GM12878 (cell line): Measurements from ENCODE around the gene TUBA4B. TPM values are rescaled to one million over a fixed set of nuclear protein-coding genes. Genes with fewer than 3 reads are reported as not detected.

Experiments used
- ATAC-seq: fragments of 200-7000 bp; cut with Tn5 transposase; 3 replicates; pipeline ENCODE4 v1.9.1; 2020; ENCODE audit warnings: mild to moderate bottlenecking, moderate library complexity
- BruUV-seq: library from RNA; stranded (reverse); fragments of 400-500 nt; replicated peaks from 2 replicates; lab custom pipeline; 2021; lab: Mats Ljungman, UMichigan
- CTCF ChIA-PET: fragments of 300-600 bp; sonication (Branson Sonifier 250); formaldehyde crosslinking; extraction: SDS; loops from one replicate; lab custom pipeline; 2021; ENCODE audit warnings: inconsistent platforms; lab: Yijun Ruan, JAX
- POLR2A ChIA-PET: fragments of 350-600 bp; formaldehyde crosslinking; extraction: SDS; loops from one replicate; lab custom pipeline; 2021; ENCODE audit warnings: inconsistent platforms; lab: Charles Lee
- RAD21 ChIA-PET: fragments of 300-600 bp; sonication (Branson Sonifier 250); formaldehyde crosslinking; loops from one replicate; lab custom pipeline; 2023; ENCODE audit warnings: antibody characterized with exemption; ENCODE audit not compliant: unreplicated experiment; lab: Charles Lee
- SMC1A ChIA-PET: fragments of 300-600 bp; sonication (Branson Sonifier 250); formaldehyde crosslinking; loops from one replicate; lab custom pipeline; 2023; ENCODE audit not compliant: unreplicated experiment, uncharacterized antibody; lab: Charles Lee
- DNase-seq: peaks from one replicate; pipeline ENCODE4 v3.0.0-alpha.2; 2011; ENCODE audit warnings: low read depth, low spot score
- FAIRE-seq: peaks from 3 replicates; lab custom pipeline; 2011; peaks lifted over from hg19 to GRCh38; lab: Jason Lieb, UNC
- H2AFZ ChIP-seq: 2 replicates; pipeline ENCODE4 v1.6.0; 2011; ENCODE audit warnings: low read depth, low read length, control low read depth; ENCODE audit not compliant: control insufficient read depth
- H3K27ac ChIP-seq: 2 replicates; pipeline ENCODE4 v1.5.1; 2011; ENCODE audit warnings: control low read depth; ENCODE audit not compliant: control insufficient read depth, insufficient read depth
- H3K27me3 ChIP-seq, 2 experiments: replicated peaks in 1 of 2; 2 replicates each; pipeline versions ENCODE4 v1.6.0 to v1.6.1; 2011; ENCODE audit warnings: low read length in 1 of 2; ENCODE audit not compliant: control insufficient read depth in 2 of 2, insufficient read depth in 2 of 2
- H3K36me3 ChIP-seq, 2 experiments: 2 replicates each; pipeline ENCODE4 v1.5.1; 2011; ENCODE audit warnings: low read length in 1 of 2; ENCODE audit not compliant: control insufficient read depth in 2 of 2, insufficient read depth in 2 of 2
- H3K4me1 ChIP-seq: 2 replicates; pipeline ENCODE4 v1.6.1; 2011; ENCODE audit warnings: mild to moderate bottlenecking, low read length, moderate library complexity, mixed read lengths; ENCODE audit not compliant: control insufficient read depth, insufficient read depth
- H3K4me2 ChIP-seq: 2 replicates; pipeline ENCODE4 v1.6.0; 2011; ENCODE audit warnings: control low read depth; ENCODE audit not compliant: control insufficient read depth, insufficient read depth
- H3K4me3 ChIP-seq: fragments of 200-600 bp; sonication (generic); 2 replicates; pipeline ENCODE4 v1.5.1; 2016
- H3K79me2 ChIP-seq: 2 replicates; pipeline ENCODE4 v1.6.0; 2011; ENCODE audit warnings: low read length; ENCODE audit not compliant: control insufficient read depth, insufficient read depth
- H3K9ac ChIP-seq: 2 replicates; pipeline ENCODE4 v1.8.0; 2011; ENCODE audit warnings: low read length, control low read depth, mixed read lengths; ENCODE audit not compliant: control insufficient read depth, insufficient read depth
- H3K9me3 ChIP-seq: replicated peaks from 3 replicates; pipeline ENCODE4 v1.5.1; 2011; ENCODE audit warnings: mild to moderate bottlenecking, low read length; ENCODE audit not compliant: control insufficient read depth, insufficient read depth
- H4K20me1 ChIP-seq: 2 replicates; pipeline ENCODE4 v1.6.0; 2011; ENCODE audit not compliant: control insufficient read depth, insufficient read depth
- BACH1 ChIP-seq: fragments of 450-650 bp; IDR thresholded peaks from 2 replicates; pipeline ENCODE4 v1.6.1; 2017; ENCODE audit warnings: mild to moderate bottlenecking, borderline replicate concordance
- EZH2 ChIP-seq: IDR thresholded peaks from 2 replicates; pipeline ENCODE4 v1.6.1; 2012; ENCODE audit warnings: low read depth, mild to moderate bottlenecking, control low read depth, inconsistent platforms, low read length, borderline replicate concordance; ENCODE audit not compliant: control insufficient read depth
- NR2C1 ChIP-seq: fragments of 450-650 bp; IDR thresholded peaks from 2 replicates; pipeline ENCODE4 v1.6.1; 2017; ENCODE audit warnings: antibody characterized with exemption, mild to moderate bottlenecking, moderate library complexity
- NR2F1 ChIP-seq: fragments of 450-650 bp; conservative IDR thresholded peaks from 2 replicates; pipeline ENCODE4 v1.6.1; 2017; ENCODE audit warnings: mild to moderate bottlenecking
- RAD21 ChIP-seq: IDR thresholded peaks from 2 replicates; pipeline ENCODE4 v1.6.1; 2011; ENCODE audit warnings: mild to moderate bottlenecking, low read depth, low read length, moderate library complexity; ENCODE audit not compliant: insufficient read depth
- RELB ChIP-seq: fragments of 450-650 bp; IDR thresholded peaks from 2 replicates; pipeline ENCODE4 v1.6.1; 2017; ENCODE audit warnings: low read depth, mild to moderate bottlenecking, moderate library complexity
- ZZZ3 ChIP-seq: IDR thresholded peaks from 2 replicates; pipeline ENCODE4 v1.6.1; 2011; ENCODE audit warnings: low read depth; ENCODE audit not compliant: control insufficient read depth, insufficient read length
- WGBS: methylation state at CpG from one replicate; pipeline ENCODE4 v1.1.6; 2016; ENCODE audit warnings: low lambda C conversion rate; ENCODE audit not compliant: insufficient replicate concordance, insufficient coverage; ENCODE audit errors: missing lambda C conversion rate; 5-methylcytosine and 5-hydroxymethylcytosine counted together
- in situ Hi-C: fragments of 300-500 bp; cut with MboI; formaldehyde crosslinking; loops from 9 replicates; pipeline ENCODE4 v1.14.3; 2018; ENCODE audit warnings: mixed read lengths
- intact Hi-C: fragments of 100-400 bp; cut with micrococcal nuclease; formaldehyde crosslinking; loops from one replicate; pipeline ENCODE4 v1.14.2; 2022; ENCODE audit not compliant: unreplicated experiment
- polyA plus RNA-seq, 11 experiments: library from polyadenylated mRNA; depleted of rRNA in 4 of 11; unstranded in 6 of 11; stranded (reverse) in 5 of 11; fragments of >200 nt; fragmentation: Nextera tagmentation in 4 of 11; fragmentation: Illumina TruSeq in 1 of 11; extraction: Ambion mirVana in 4 of 11; extraction: Trizol in 1 of 11; gene quantifications; 1 replicate in 1 of 11; 2 replicates in 10 of 11; pipeline versions ENCODE4 v1.2.1 to v1.2.3, GENCODE V29; 2011 to 2016; ENCODE audit warnings: inconsistent platforms in 2 of 11, missing spikeins in 2 of 11, low read depth in 1 of 11
- total RNA-seq, 4 experiments: library from RNA; depleted of rRNA in 3 of 4; stranded (reverse); fragments of >200 nt in 3 of 4; fragmentation: Illumina TruSeq in 1 of 4; extraction: Trizol in 1 of 4; gene quantifications; 2 replicates each; pipeline versions ENCODE4 v1.2.1 to v1.2.3, GENCODE V29; 2013 to 2021

Gene TUBA4B
- total and polyA plus RNA-seq, 10 of the 15 experiments (the other 5 are each of a cell fraction or from before 2014, with no cell fraction given), result 0.07 TPM; not detected in 9

- RAD21 ChIA-PET, result interaction anchor here (0.7 kb wide), 1 partner anchor 56 kb away, joined by 3 read pairs; no protein-coding TSS in a partner anchor
- TF ChIP-seq NR2F1, result no peak
- TF ChIP-seq EZH2, result no peak
- TF ChIP-seq NR2C1, result no peak
- TF ChIP-seq RAD21, result no peak
- TF ChIP-seq BACH1, result no peak
- no peak for TF ChIP-seq ZZZ3
- TF ChIP-seq RELB, result no peak
- no peak for FAIRE-seq
- Histone ChIP-seq H3K36me3 (peaks cover 12 to 32% of the 10 kb centered on the region in 2 experiments), H3K27me3 (no peaks in the 10 kb centered on the region), H4K20me1 (no peaks in the 10 kb centered on the region; the same call in 1 of the 2 replicates), H2AFZ (no peak overlapping the region), H3K4me1 (peaks cover 16% of the 10 kb centered on the region), H3K9me3 (no peaks in the 10 kb centered on the region), H3K9ac (no peak overlapping the region), H3K4me2 (no peak overlapping the region), H3K79me2 (peaks cover 14% of the 10 kb centered on the region), H3K4me3 (no peak overlapping the region), H3K27ac (no peak overlapping the region)
- in situ Hi-C loops, result no loop called here
- intact Hi-C loops, result loop anchor here (2.0 kb wide), 1 partner anchor 75 kb away; no protein-coding TSS in a partner anchor
- no peak for ATAC-seq
- POLR2A ChIA-PET, result interaction anchor here (0.7 to 3.8 kb wide), 4 partner anchors 9 to 44 kb away, joined by 3 to 21 read pairs (median 6); partner anchors contain the start of genes CNPPD1, GLB1L and STK16
- no peak for DNase-seq
- WGBS, result 93% methylated on average over 18 of the region's 18 CpGs
- SMC1A ChIA-PET, result interaction anchor here (1.3 to 1.8 kb wide), 4 partner anchors 9 to 62 kb away, joined by 4 to 8 read pairs (median 4); partner anchors contain the start of genes ANKZF1, ATG9A and ZFAND2B
- CTCF ChIA-PET, result interaction anchor here (0.9 kb wide), 1 partner anchor 26 kb away, joined by 3 read pairs; no protein-coding TSS in a partner anchor
- BruUV-seq, result no TSS peak
These were observed 33.1 kb upstream of the TUBA4B start for GRCh38 chr2:219219784-219220532.
